Loucy (cell line): ENCODE measurements around the gene ABHD10.
A peak's percentile ranks its signal among the peaks of the same experiment; 100 is the strongest.

ENCODE experiments used
- H2AFZ ChIP-seq: fragments of 200-600 bp; sonication (generic); 2 replicates; pipeline ENCODE4 v1.6.0; 2016; ENCODE audit warnings: antibody characterized with exemption, mild to moderate bottlenecking, low read length, moderate library complexity
- H3F3A ChIP-seq: fragments of 200-600 bp; 2 replicates; pipeline ENCODE4 v1.6.0; 2016; ENCODE audit warnings: antibody characterized with exemption, low read depth, mild to moderate bottlenecking
- H3K27me3 ChIP-seq: fragments of 200-600 bp; sonication (generic); 2 replicates; pipeline ENCODE4 v1.6.1; 2014; ENCODE audit warnings: low read length, mild to moderate bottlenecking; ENCODE audit not compliant: insufficient read depth, poor library complexity, severe bottlenecking
- H3K36me3 ChIP-seq: fragments of 200-600 bp; sonication (generic); 2 replicates; pipeline ENCODE4 v1.6.1; 2016; ENCODE audit warnings: low read length; ENCODE audit not compliant: insufficient read depth
- H3K4me1 ChIP-seq: fragments of 200-600 bp; sonication (generic); 2 replicates; pipeline ENCODE4 v1.5.1; 2014; ENCODE audit warnings: low read length, mild to moderate bottlenecking; ENCODE audit not compliant: insufficient read depth, poor library complexity, severe bottlenecking
- H3K4me2 ChIP-seq: fragments of 200-600 bp; sonication (generic); 2 replicates; pipeline ENCODE4 v1.6.0; 2014; ENCODE audit warnings: antibody characterized with exemption, low read length, low read depth, mild to moderate bottlenecking; ENCODE audit not compliant: poor library complexity, severe bottlenecking
- H3K4me3 ChIP-seq: fragments of 200-600 bp; sonication (generic); 2 replicates; pipeline ENCODE4 v1.5.1; 2014; ENCODE audit warnings: low read length, mild to moderate bottlenecking, mixed read lengths; ENCODE audit not compliant: poor library complexity, severe bottlenecking
- H3K79me2 ChIP-seq: fragments of 200-600 bp; sonication (generic); 2 replicates; pipeline ENCODE4 v1.6.1; 2014; ENCODE audit warnings: low read length; ENCODE audit not compliant: insufficient read depth
- H3K9ac ChIP-seq: fragments of 200-600 bp; sonication (generic); 2 replicates; pipeline ENCODE4 v1.6.0; 2014; ENCODE audit warnings: mild to moderate bottlenecking, low read depth, low read length, moderate library complexity; ENCODE audit not compliant: poor library complexity, severe bottlenecking
- H3K9me2 ChIP-seq: fragments of 200-600 bp; sonication (generic); replicated peaks from 2 replicates; pipeline ENCODE4 v1.6.1; 2016; ENCODE audit warnings: low read depth, low read length, mixed read lengths
- H3K9me3 ChIP-seq: fragments of 200-600 bp; sonication (generic); 2 replicates; pipeline ENCODE4 v1.6.1; 2014; ENCODE audit warnings: mild to moderate bottlenecking, antibody characterized with exemption, low read length, low read depth; ENCODE audit not compliant: insufficient read depth
- H4K20me1 ChIP-seq: fragments of 200-600 bp; sonication (generic); 2 replicates; pipeline ENCODE4 v1.6.0; 2014; ENCODE audit warnings: antibody characterized with exemption, low read length, mild to moderate bottlenecking; ENCODE audit not compliant: insufficient read depth, poor library complexity, severe bottlenecking
- CTCF ChIP-seq: fragments of 200-600 bp; sonication (generic); conservative IDR thresholded peaks from 2 replicates; pipeline ENCODE4 v1.5.1; 2014; ENCODE audit warnings: mild to moderate bottlenecking, antibody characterized with exemption, low read length
- EZH2phosphoT487 ChIP-seq: fragments of 200-600 bp; IDR thresholded peaks from 2 replicates; pipeline ENCODE4 v1.6.1; 2018; ENCODE audit warnings: antibody characterized with exemption, mild to moderate bottlenecking, moderate library complexity, borderline replicate concordance

The ABHD10 gene

GRCh38 chr3:111965484-111965883, 13.3 kb upstream of the ABHD10 start:
- Histone ChIP-seq H3K36me3 (no peaks in the 10 kb centered on the region), H4K20me1 (no peaks in the 10 kb centered on the region), H3K9ac (no peak overlapping the region), H3K79me2 (no peaks in the 10 kb centered on the region), H3F3A (no peaks in the 10 kb centered on the region), H3K4me2 (no peak overlapping the region), H3K9me3 (no peaks in the 10 kb centered on the region), H3K27me3 (no peaks in the 10 kb centered on the region), H3K4me1 (peaks cover 8% of the 10 kb centered on the region), H3K9me2 (no peaks in the 10 kb centered on the region), H2AFZ (no peak overlapping the region), H3K4me3 (no peak overlapping the region)
- TF ChIP-seq CTCF = no peak
- no peak for TF ChIP-seq EZH2phosphoT487

DNA sequence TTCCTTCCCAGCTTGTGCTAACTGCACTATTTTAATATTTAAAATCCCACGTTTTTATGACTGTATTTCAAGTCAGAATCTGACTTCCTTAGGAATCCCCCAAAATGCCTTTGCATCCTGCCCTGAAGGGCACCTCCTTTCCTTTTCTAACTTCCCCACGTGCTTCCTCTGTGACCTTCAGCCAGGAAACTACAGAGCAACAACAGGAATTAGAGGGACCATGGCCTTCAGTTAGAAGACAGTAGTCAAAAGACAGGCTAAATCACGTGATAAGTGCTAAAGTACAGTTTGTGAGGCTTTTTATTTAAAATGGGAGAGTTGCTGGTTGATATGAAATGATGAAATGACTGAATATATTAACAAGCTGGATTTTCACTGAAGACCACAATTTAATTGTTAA, 11.8 kb upstream of the ABHD10 start:
- H3K4me3 ChIP-seq = peak overlapping the region; percentile 31
- H3K9ac ChIP-seq = peak overlapping the region; percentile 28
- H3K9me2 ChIP-seq = no peaks in the 10 kb centered on the region
- peak overlapping the region; percentile 61 for H3K4me2 ChIP-seq
- H3F3A ChIP-seq = no peaks in the 10 kb centered on the region
- H2AFZ ChIP-seq = peak overlapping the region; percentile 70
- no peaks in the 10 kb centered on the region for H3K27me3 ChIP-seq
- peaks cover 8% of the 10 kb centered on the region for H3K4me1 ChIP-seq
- no peaks in the 10 kb centered on the region for H3K9me3 ChIP-seq
- H3K79me2 ChIP-seq = no peaks in the 10 kb centered on the region
- no peak for TF ChIP-seq CTCF
- no peak for TF ChIP-seq EZH2phosphoT487
- H4K20me1 ChIP-seq = no peaks in the 10 kb centered on the region
- H3K36me3 ChIP-seq = no peaks in the 10 kb centered on the region

GRCh38 chr3:111967651-111968274, 11.1 kb upstream of the ABHD10 start:
- peak overlapping the region; percentile 28 for H3K9ac ChIP-seq
- no peaks in the 10 kb centered on the region for H3K9me3 ChIP-seq
- peaks cover 8% of the 10 kb centered on the region for H3K4me1 ChIP-seq
- no peaks in the 10 kb centered on the region for H4K20me1 ChIP-seq
- TF ChIP-seq CTCF = peak; percentile 90
- TF ChIP-seq EZH2phosphoT487 = no peak
- H3F3A ChIP-seq = no peaks in the 10 kb centered on the region
- no peaks in the 10 kb centered on the region for H3K9me2 ChIP-seq
- H3K27me3 ChIP-seq = no peaks in the 10 kb centered on the region
- peak overlapping the region; percentile 70 for H2AFZ ChIP-seq
- H3K4me3 ChIP-seq = peak overlapping the region; percentile 31
- no peaks in the 10 kb centered on the region for H3K36me3 ChIP-seq
- peak overlapping the region; percentile 61 for H3K4me2 ChIP-seq
- H3K79me2 ChIP-seq = no peaks in the 10 kb centered on the region
